GM12891 (cell line): ENCODE measurements around the gene RFNG.

Experiments
- POLR2A ChIP-seq: IDR thresholded peaks from 2 replicates; pipeline ENCODE4 v1.6.1; 2011; ENCODE audit warnings: low read depth, low read length, control low read depth
- POLR2AphosphoS5 ChIP-seq: IDR thresholded peaks from 2 replicates; pipeline ENCODE4 v1.6.1; 2011; ENCODE audit warnings: low read depth, low read length, control low read depth
- TAF1 ChIP-seq: IDR thresholded peaks from 2 replicates; pipeline ENCODE4 v1.6.1; 2011; ENCODE audit warnings: low read depth, low read length, control low read depth

- no peak for TF ChIP-seq POLR2AphosphoS5
- TF ChIP-seq TAF1 = no peak
- no peak for TF ChIP-seq POLR2A
These were observed 45.7 kb upstream of the RFNG start for GRCh38 chr17:82097184-82097918.
